Measurements from ENCODE around the gene TECPR1.
"Not testable (repeated sequence)": the region's sequence is repeated elsewhere in the genome, so short reads cannot be mapped to it uniquely, and the experiment has no call there.

GRCh38 chr7:98219382-98219781 is 32.6 kb downstream of the TECPR1 start:
- TF ChIP-seq CTCF (IDR thresholded peaks at IDR 0.05); RAD21 (conservative IDR thresholded peaks at IDR 0.05 in 1 of 2, IDR thresholded peaks at IDR 0.05 in 1 of 2); ZC3H11A (IDR thresholded peaks at IDR 0.05); MAX (IDR thresholded peaks at IDR 0.05); USF2 (IDR thresholded peaks at IDR 0.05): not testable (repeated sequence)
